HTERT RPE-1 (cell line): Measurements from ENCODE around the gene ZNF609.

Experiments used
- in situ Hi-C: fragments of 300-500 bp; cut with MboI; formaldehyde crosslinking; loops from 4 replicates; pipeline ENCODE4 v1.14.3; 2020; ENCODE audit warnings: low sequenced_read_pairs

Gene ZNF609

GRCh38 chr15:64690008-64690407 lies 229.6 kb downstream of the ZNF609 start:
- in situ Hi-C loops, result no loop called here

- in situ Hi-C loops, result no loop called here
Observed at GRCh38 chr15:64690578-64691296, 230.4 kb downstream of the ZNF609 start.

GRCh38 chr15:64691896-64692565 lies 231.7 kb downstream of the ZNF609 start:
- in situ Hi-C loops, result no loop called here

- in situ Hi-C loops, result no loop called here
Observed at GRCh38 chr15:64693134-64693533, 232.8 kb downstream of the ZNF609 start.

- in situ Hi-C loops, result no loop called here
Observed at GRCh38 chr15:64694816-64695215, 234.4 kb downstream of the ZNF609 start.

GRCh38 chr15:64695561-64695992 lies 235.2 kb downstream of the ZNF609 start:
- in situ Hi-C loops, result no loop called here

- in situ Hi-C loops, result no loop called here
Observed at GRCh38 chr15:64696481-64696880, 236.1 kb downstream of the ZNF609 start.

- in situ Hi-C loops, result no loop called here
Observed at GRCh38 chr15:64697911-64698369, 237.6 kb downstream of the ZNF609 start.

- in situ Hi-C loops, result no loop called here
Observed at GRCh38 chr15:64698823-64699222, 238.4 kb downstream of the ZNF609 start.

- in situ Hi-C loops, result no loop called here
Observed at GRCh38 chr15:64699751-64700388, 239.5 kb downstream of the ZNF609 start.

GRCh38 chr15:64701051-64701450 lies 240.7 kb downstream of the ZNF609 start:
- in situ Hi-C loops, result no loop called here

- in situ Hi-C loops, result no loop called here
Observed at GRCh38 chr15:64701482-64702184, 241.3 kb downstream of the ZNF609 start.

- in situ Hi-C loops, result no loop called here
Observed at GRCh38 chr15:64702816-64703631, 242.6 kb downstream of the ZNF609 start.

- in situ Hi-C loops, result no loop called here
Observed at GRCh38 chr15:64703632-64703959, 243.2 kb downstream of the ZNF609 start.

GRCh38 chr15:64705006-64705405 lies 244.6 kb downstream of the ZNF609 start:
- in situ Hi-C loops, result no loop called here

- in situ Hi-C loops, result no loop called here
Observed at GRCh38 chr15:64706011-64706911, 245.9 kb downstream of the ZNF609 start.

GRCh38 chr15:64710676-64711428 lies 250.5 kb downstream of the ZNF609 start:
- in situ Hi-C loops, result no loop called here

GRCh38 chr15:64712353-64712752 lies 252.0 kb downstream of the ZNF609 start:
- in situ Hi-C loops, result no loop called here

- in situ Hi-C loops, result no loop called here
Observed at GRCh38 chr15:64713592-64713991, 253.2 kb downstream of the ZNF609 start.
